Body of pancreas (tissue), 4 donors: ENCODE measurements around the gene PLOD1.

Source experiments
- CTCF ChIP-seq, 7 experiments: fragments of 450-650 bp in 4 of 7; fragments of 200-600 bp in 3 of 7; sonication (generic) in 3 of 7; IDR thresholded peaks; one replicate each; pipeline ENCODE4 v1.5.1; 2016 to 2019; ENCODE audit warnings: antibody characterized with exemption in 7 of 7
- POLR2A ChIP-seq, 3 donors: fragments of 450-650 bp; IDR thresholded peaks; one replicate each; pipeline ENCODE4 v1.6.1; 2016; ENCODE audit warnings: antibody characterized with exemption in 3 of 3, mild to moderate bottlenecking in 2 of 3

- no peak for TF ChIP-seq CTCF (IDR thresholded peaks at IDR 0.05)
- no peak for TF ChIP-seq POLR2A (IDR thresholded peaks at IDR 0.05)
Observed at GRCh38 chr1:12019858-12020509, 85.5 kb downstream of the PLOD1 start.
